Measurements from ENCODE around the gene ATXN7L2. TPM values are rescaled to one million over a fixed set of nuclear protein-coding genes. Genes with fewer than 3 reads are reported as not detected.

ATXN7L2 gene
- total RNA-seq, 2 experiments from 2014 or later = 7.0 to 7.6 TPM

DNA sequence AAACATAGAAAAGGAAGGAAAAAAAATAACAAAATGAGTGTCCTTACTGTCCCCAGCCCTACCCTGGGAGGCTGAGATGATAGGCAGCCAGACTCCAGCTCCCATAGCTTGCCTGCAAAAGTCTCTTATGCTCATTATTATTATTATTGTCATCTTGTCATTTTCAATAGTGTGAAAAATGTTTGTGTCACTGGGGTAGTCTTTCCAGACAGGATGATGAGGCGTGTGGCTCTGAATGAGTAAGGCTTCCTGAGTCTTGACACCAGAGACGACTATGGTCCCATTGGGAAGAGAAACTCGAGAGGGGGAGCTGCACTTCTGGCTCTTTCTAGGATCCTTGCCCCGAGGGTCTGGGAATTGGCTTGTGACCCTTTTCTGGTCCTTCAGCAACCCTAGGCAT, 9.1 kb downstream of the ATXN7L2 start:
- CTCF ChIA-PET = interaction anchor here (0.7 to 25.9 kb wide), 12 partner anchors 7 to 269 kb away, joined by 3 to 779 read pairs (median 6); partner anchors contain the start of genes AMIGO1, ATXN7L2, GNAI3 and GPR61
- DNase-seq = no peak
- peaks cover 36% of the 10 kb centered on the region for H3K4me1 Mint-ChIP-seq
- H3K9me3 Mint-ChIP-seq = no peaks in the 10 kb centered on the region
- no peak overlapping the region for H3K4me3 Mint-ChIP-seq
- peaks cover 28% of the 10 kb centered on the region for H3K36me3 Mint-ChIP-seq (ENCODE audit: low read depth)
- no peaks in the 10 kb centered on the region for H3K27me3 Mint-ChIP-seq
- no peak overlapping the region for H3K27ac Mint-ChIP-seq
- POLR2A ChIA-PET = interaction anchor here (1.1 to 8.1 kb wide), 8 partner anchors 9 to 67 kb away, joined by 3 to 64 read pairs (median 15); partner anchors contain the start of genes ATXN7L2, GNAI3 and PSMA5

DNA sequence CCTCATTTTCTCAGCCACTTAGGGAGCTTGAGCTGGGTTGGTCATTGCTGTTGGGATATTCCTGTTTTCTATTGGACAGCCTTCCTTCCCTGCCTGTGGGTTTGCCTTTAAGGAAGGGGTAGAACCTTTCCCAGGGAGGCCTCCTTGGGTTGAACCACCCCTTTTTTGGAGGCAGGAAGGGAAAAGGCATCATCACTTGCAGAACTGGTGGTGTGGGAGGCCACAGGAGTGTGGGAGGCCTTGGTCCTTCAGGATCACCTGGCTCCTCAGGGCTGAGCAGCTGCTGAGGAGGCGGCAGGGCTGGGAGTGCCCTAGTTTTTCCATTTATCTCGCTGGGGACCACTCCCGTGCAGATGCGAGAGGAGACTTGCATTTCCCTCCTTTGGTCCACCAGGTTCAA, 9.5 kb downstream of the ATXN7L2 start:
- no peaks in the 10 kb centered on the region for H3K27me3 Mint-ChIP-seq
- H3K27ac Mint-ChIP-seq = no peak overlapping the region
- H3K36me3 Mint-ChIP-seq (ENCODE audit: low read depth) = peaks cover 31% of the 10 kb centered on the region
- no peak for DNase-seq
- no peaks in the 10 kb centered on the region for H3K9me3 Mint-ChIP-seq
- POLR2A ChIA-PET = interaction anchor here (1.1 to 8.1 kb wide), 10 partner anchors 9 to 147 kb away, joined by 3 to 64 read pairs (median 12); partner anchors contain the start of genes ATXN7L2, GNAI3 and PSMA5
- H3K4me1 Mint-ChIP-seq = peaks cover 39% of the 10 kb centered on the region
- CTCF ChIA-PET = interaction anchor here (0.6 to 25.9 kb wide), 15 partner anchors 9 to 687 kb away, joined by 3 to 779 read pairs (median 4); partner anchors contain the start of genes AMIGO1, ATXN7L2, GNAI3 and GPR61
- H3K4me3 Mint-ChIP-seq = peak overlapping the region; percentile 96

DNA sequence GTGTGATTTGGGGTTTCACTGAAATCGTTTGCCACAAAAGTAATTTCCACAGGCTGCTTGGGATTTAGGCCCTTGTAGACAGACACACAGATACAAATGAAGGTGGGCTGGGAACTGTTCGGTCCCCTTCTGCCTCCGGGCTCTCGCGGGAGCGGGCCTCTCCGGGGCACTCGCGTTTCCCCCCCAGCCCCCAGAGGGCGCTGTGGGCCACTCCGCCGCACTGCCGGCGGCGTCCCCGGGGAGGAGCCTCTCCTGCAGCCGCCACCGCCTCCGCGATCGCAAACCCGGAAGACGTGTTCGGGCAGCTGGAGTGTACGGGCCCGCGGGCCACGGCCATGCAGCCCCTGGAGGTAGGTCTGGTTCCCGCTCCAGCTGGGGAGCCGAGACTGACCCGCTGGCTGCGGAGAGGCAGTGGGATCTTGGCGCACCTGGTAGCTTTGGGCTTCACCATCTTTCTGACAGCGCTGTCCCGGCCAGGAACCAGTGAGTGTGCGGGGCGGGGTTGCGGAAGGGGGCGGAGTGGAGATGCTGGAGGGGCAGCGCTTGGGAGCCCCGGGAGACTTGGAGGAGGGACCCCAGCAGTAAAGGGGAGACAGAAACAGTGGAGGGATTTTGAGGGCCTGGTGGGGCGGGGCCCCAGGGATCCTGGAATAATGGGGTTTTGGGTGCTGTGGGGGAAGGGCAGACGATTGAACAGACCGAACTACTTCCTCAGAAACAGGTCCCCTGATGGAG, 10.3 kb downstream of the ATXN7L2 start, which contains the start of gene CYB561D1:
Gene CYB561D1, plus strand, starts transcription at position 290 of the 735 bp plus-strand sequence. Its CDS starts 46 bp downstream, at position 336.
- DNase-seq = peak; percentile 91

DNA sequence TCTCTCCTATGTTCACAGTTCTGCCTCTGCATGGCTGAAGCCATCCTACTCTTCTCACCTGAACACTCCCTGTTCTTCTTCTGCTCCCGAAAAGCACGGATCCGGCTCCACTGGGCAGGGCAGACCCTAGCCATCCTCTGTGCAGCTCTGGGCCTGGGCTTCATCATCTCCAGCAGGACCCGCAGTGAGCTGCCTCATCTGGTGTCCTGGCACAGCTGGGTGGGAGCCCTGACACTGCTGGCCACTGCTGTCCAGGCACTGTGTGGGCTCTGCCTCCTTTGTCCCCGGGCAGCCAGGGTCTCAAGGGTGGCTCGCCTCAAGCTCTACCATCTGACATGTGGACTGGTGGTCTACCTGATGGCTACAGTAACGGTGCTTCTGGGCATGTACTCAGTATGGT, 12.0 kb downstream of the ATXN7L2 start:
- peak overlapping the region; percentile 96 for H3K4me3 Mint-ChIP-seq
- H3K36me3 Mint-ChIP-seq (ENCODE audit: low read depth) = peaks cover 39% of the 10 kb centered on the region
- CTCF ChIA-PET = interaction anchor here (1.1 to 25.9 kb wide), 4 partner anchors 11 to 40 kb away, joined by 3 to 779 read pairs (median 95); partner anchors contain the start of genes AMIGO1, ATXN7L2 and GPR61
- POLR2A ChIA-PET = interaction anchor here (1.1 to 8.1 kb wide), 3 partner anchors 11 to 145 kb away, joined by 3 to 64 read pairs (median 6); partner anchors contain the start of genes ATXN7L2 and GNAI3
- peaks cover 60% of the 10 kb centered on the region for H3K4me1 Mint-ChIP-seq
- no peak overlapping the region for H3K27ac Mint-ChIP-seq
- no peak for DNase-seq
- no peaks in the 10 kb centered on the region for H3K9me3 Mint-ChIP-seq
- H3K27me3 Mint-ChIP-seq = no peaks in the 10 kb centered on the region

More for the DNA sequence above, 10.3 kb downstream of the ATXN7L2 start, which contains the start of gene CYB561D1:
- peak within 1 kb of the TSS; percentile 96 for H3K4me3 Mint-ChIP-seq
- ChIA-PET POLR2A (interaction anchor here (0.8 to 8.1 kb wide), 14 partner anchors 9 to 147 kb away, joined by 3 to 64 read pairs (median 6); partner anchors contain the start of genes ATXN7L2, GNAI3 and PSMA5), CTCF (interaction anchor here (0.6 to 25.9 kb wide), 23 partner anchors 10 to 687 kb away, joined by 3 to 779 read pairs (median 3); partner anchors contain the start of genes AMIGO1, ATXN7L2, GNAI3 and GPR61)
- no peaks in the 10 kb centered on the region for H3K9me3 Mint-ChIP-seq
- peaks cover 42% of the 10 kb centered on the region for H3K4me1 Mint-ChIP-seq
- no peaks in the 10 kb centered on the region for H3K27me3 Mint-ChIP-seq
- H3K27ac Mint-ChIP-seq = peak within 1 kb of the TSS; percentile 82
- H3K36me3 Mint-ChIP-seq (ENCODE audit: low read depth) = peaks cover 32% of the 10 kb centered on the region

DNA sequence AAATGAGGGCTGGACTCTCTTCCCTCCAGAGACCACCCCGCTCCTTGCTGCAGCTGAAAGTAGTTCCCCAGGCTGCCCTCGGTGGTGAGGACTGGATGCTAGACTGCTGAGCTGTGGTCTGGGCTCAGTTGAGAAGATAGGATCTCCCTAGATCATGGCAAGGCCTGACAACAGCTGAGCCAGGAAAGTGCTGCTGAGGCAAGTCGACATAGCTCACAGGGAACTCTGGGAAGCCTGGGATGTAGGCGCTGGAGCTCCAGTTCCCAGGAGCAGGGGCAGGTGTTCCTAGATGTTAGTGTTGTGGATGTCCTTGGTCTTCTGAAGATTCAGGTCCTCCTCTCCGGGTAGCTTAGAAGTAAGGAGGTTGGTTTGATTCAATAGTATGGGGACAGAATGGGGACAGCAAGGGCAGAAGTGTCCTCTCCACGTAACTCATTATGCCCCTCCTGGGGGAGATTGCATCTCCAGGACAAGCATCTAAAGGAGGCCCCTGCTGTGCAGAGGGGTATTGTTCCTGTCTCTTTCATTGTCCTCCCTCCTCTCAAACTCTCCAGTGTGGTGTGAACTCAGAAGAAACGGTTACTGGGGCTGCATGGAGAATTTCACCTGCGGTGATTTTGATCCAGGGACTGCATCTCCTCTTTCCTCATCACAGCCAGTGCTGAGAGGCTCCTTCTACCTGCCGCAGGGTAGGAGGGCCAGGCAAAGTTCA, 13.9 kb downstream of the ATXN7L2 start:
- peaks cover 42% of the 10 kb centered on the region for H3K36me3 Mint-ChIP-seq (ENCODE audit: low read depth)
- no peaks in the 10 kb centered on the region for H3K27me3 Mint-ChIP-seq
- POLR2A ChIA-PET = interaction anchor here (0.7 to 8.1 kb wide), 7 partner anchors 12 to 72 kb away, joined by 3 to 64 read pairs (median 4); partner anchors contain the start of genes AMIGO1 and ATXN7L2
- CTCF ChIA-PET = interaction anchor here (0.8 to 25.9 kb wide), 8 partner anchors 8 to 218 kb away, joined by 3 to 779 read pairs (median 4); partner anchors contain the start of genes AMIGO1, ATXN7L2, GPR61 and PSRC1
- no peak for DNase-seq
- no peak overlapping the region for H3K27ac Mint-ChIP-seq
- no peak overlapping the region for H3K4me3 Mint-ChIP-seq
- no peaks in the 10 kb centered on the region for H3K9me3 Mint-ChIP-seq
- H3K4me1 Mint-ChIP-seq = peaks cover 78% of the 10 kb centered on the region

DNA sequence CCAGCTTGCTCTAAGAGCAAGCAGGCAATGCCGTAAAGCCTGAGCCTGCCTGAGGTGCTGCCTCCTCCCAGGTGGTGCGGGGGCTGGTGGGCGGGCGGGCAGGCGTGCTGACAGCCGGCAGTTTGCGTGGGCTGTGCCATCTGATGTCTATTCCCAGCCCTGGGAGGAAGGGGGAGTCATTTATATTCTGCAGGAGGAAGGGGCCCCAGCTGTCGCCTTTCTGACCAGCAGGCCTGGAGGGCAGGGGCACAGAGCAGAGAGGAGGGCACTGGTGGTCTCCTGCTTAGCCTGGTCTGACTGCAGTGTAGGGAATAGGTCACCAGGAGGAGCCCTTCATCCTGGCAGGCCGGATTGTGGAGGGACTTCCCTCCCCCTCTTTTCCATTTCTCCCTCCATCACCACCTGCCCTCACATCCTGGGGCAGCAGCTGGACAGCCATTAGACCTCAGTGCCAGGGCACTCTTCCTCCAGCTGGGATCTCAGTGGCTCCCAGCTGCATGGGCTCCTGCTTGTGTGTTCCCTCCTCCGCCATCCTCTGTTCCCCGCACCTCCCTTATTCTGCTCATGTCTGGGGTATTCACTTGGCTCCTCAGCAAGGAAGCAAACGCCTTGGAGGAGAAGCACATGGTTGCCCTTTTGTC, 14.6 kb downstream of the ATXN7L2 start:
- no peak for DNase-seq

DNA sequence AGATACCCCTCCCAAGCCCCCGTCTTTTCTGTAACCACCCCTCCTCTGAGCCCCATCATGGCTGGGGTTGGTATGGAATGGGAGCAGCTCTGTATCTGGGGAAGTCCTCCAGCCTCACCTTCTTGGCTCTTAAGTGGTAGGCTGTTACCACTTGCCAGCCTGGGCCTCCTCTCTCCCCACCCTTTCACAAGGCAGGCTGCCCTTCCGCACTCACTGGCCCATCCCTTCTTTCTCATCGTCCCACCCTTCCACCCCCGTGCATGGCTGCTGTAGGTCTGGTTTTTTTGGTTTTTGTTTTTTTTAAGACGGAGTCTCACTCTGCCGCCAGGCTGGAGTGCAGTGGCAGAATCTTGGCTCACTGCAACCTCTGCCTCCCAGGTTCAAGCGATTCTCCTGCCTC, 15.4 kb downstream of the ATXN7L2 start:
- CTCF ChIA-PET = interaction anchor here (0.6 to 25.9 kb wide), 10 partner anchors 9 to 482 kb away, joined by 3 to 779 read pairs (median 4); partner anchors contain the start of genes ATXN7L2, GNAI3 and GPR61
- H3K27ac Mint-ChIP-seq = no peak overlapping the region
- DNase-seq = no peak
- peaks cover 87% of the 10 kb centered on the region for H3K4me1 Mint-ChIP-seq
- no peak overlapping the region for H3K4me3 Mint-ChIP-seq
- POLR2A ChIA-PET = interaction anchor here (1.6 to 8.1 kb wide), 3 partner anchors 15 to 49 kb away, joined by 5 to 64 read pairs (median 24); partner anchors contain the start of genes ATXN7L2 and GNAI3
- H3K36me3 Mint-ChIP-seq (ENCODE audit: low read depth) = peaks cover 41% of the 10 kb centered on the region
- no peaks in the 10 kb centered on the region for H3K27me3 Mint-ChIP-seq
- H3K9me3 Mint-ChIP-seq = no peaks in the 10 kb centered on the region

More for the DNA sequence above, 14.6 kb downstream of the ATXN7L2 start:
- Mint-ChIP-seq H3K27me3 (no peaks in the 10 kb centered on the region), H3K4me3 (no peak overlapping the region), H3K27ac (peak overlapping the region; percentile 3), H3K4me1 (peaks cover 82% of the 10 kb centered on the region), H3K36me3 (ENCODE audit: low read depth) (peaks cover 42% of the 10 kb centered on the region), H3K9me3 (no peaks in the 10 kb centered on the region)
- POLR2A ChIA-PET = interaction anchor here (0.7 to 8.1 kb wide), 5 partner anchors 14 to 73 kb away, joined by 4 to 64 read pairs (median 10); partner anchors contain the start of gene ATXN7L2
- CTCF ChIA-PET = interaction anchor here (0.7 to 25.9 kb wide), 11 partner anchors 8 to 481 kb away, joined by 3 to 779 read pairs (median 4); partner anchors contain the start of genes AMIGO1, ATXN7L2, GNAI3 and GPR61

DNA sequence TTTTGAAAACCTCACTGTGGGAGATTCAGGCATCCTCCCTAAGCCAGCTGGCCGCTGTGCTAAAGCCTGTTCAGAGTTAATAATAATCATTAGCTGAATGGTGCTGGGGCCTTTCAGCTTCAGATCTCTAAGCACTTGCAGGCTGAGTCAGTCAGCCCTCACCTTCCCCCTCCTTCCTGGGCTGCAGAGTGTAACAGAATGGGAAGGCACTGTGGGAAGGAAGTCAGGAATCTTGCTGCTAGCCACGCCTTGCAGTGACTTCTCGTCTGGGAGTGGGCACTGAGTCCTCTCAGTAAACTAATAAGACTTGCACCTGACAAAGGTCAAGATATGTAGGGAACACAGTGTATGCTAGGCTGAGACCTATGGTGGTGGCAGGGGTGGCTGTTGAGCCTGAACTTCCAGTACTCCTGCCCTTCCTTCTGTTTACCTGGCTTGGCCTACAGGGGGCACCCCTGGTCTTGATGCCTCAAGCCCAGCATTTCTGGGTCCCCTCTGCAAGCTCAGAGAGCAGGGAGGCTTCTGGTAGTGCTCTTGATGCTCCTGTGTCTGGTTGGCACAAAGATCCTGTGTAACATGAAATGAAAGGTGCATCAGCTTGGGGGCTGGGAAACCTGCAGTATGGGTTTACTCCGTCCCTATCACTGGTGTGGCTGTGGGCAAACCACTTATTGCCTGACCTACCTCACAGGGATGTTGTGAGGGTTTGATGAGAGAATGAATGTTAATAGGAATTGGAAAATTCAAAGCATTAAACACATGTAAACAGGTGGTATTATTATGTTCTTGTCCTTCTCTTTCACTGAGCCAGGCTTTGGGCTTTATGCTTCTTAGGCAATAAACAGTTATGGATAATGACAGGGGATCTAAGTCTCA, 16.2 kb downstream of the ATXN7L2 start:
- ChIA-PET CTCF (interaction anchor here (0.7 to 25.9 kb wide), 9 partner anchors 8 to 49 kb away, joined by 3 to 779 read pairs (median 3); partner anchors contain the start of genes GNAI3 and GPR61), POLR2A (interaction anchor here (1.0 to 3.9 kb wide), 6 partner anchors 11 to 75 kb away, joined by 3 to 25 read pairs (median 6); partner anchors contain the start of genes ATXN7L2 and GNAI3)
- H3K36me3 Mint-ChIP-seq (ENCODE audit: low read depth) = peaks cover 37% of the 10 kb centered on the region
- H3K4me3 Mint-ChIP-seq = no peak overlapping the region
- peak overlapping the region; percentile 47 for H3K27ac Mint-ChIP-seq
- H3K9me3 Mint-ChIP-seq = no peaks in the 10 kb centered on the region
- no peaks in the 10 kb centered on the region for H3K27me3 Mint-ChIP-seq
- peaks cover 85% of the 10 kb centered on the region for H3K4me1 Mint-ChIP-seq
- DNase-seq = peak; percentile 54

DNA sequence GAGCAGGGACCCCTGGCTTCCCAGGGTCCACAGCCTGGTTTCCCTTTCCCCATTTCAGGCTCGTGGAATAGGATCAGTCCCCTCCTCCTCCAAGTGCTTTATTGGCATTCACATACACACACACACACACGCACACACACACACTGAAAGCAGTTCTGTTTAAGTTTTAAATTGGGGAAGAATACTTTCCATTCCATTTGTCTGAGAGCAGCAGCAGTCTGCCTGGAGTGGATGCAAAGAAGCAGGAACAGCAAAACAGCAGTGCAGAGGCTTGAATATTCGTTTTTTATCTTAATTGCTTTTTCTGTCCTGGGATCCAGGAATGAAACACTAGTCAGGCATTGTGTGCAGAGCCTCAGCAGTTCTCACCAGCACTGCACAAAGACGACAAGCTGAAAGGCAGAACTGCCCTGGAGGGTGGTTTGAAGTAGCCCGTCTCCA, 17.3 kb downstream of the ATXN7L2 start:
- Mint-ChIP-seq H3K4me1 (peaks cover 79% of the 10 kb centered on the region), H3K36me3 (ENCODE audit: low read depth) (peaks cover 34% of the 10 kb centered on the region), H3K9me3 (no peaks in the 10 kb centered on the region), H3K4me3 (no peak overlapping the region), H3K27me3 (no peaks in the 10 kb centered on the region), H3K27ac (peak overlapping the region; percentile 84)
- CTCF ChIA-PET = interaction anchor here (1.4 to 25.9 kb wide), 3 partner anchors 9 to 34 kb away, joined by 3 to 779 read pairs (median 139); partner anchors contain the start of genes CYB561D1 and GPR61
- no peak for DNase-seq
- POLR2A ChIA-PET = interaction anchor here (1.0 to 3.9 kb wide), 5 partner anchors 10 to 76 kb away, joined by 3 to 25 read pairs (median 7); partner anchors contain the start of gene ATXN7L2

DNA sequence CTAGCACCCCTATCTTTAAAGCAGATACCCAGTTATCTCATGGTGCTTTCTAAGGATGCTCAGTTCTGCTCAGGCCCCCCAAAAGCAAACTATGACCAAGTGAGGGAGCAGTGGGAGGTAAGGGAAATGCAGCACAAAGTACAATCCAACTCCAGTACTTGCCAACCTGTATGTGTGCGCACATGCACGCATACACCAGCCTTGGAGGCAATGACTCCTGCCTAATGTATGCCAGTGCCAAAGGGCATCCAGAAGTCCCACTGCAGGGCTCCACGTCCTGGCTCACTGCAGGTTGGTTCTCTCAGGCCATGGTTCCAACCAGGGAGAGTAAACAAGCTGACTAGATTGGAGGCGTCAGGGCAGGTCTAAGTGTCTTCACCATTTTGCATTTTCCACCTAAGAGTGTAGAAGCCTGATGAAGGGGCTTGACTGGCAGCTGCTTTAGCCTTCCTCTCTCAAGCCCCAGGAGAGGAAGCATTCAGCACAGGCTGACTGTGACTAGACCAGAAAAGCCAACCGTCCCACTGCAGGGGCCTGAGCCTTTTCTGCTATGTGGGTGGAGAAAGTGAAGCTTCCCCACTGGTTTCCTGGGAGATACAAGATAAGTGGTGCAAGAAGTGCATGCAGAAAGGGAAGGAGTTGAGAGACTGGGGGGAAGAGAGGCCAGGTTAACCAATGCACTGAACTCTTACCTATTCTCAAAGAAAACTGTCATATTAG, 18.1 kb downstream of the ATXN7L2 start:
- DNase-seq = no peak
- peak overlapping the region; percentile 84 for H3K27ac Mint-ChIP-seq
- no peaks in the 10 kb centered on the region for H3K9me3 Mint-ChIP-seq
- ChIA-PET CTCF (interaction anchor here (0.7 to 25.9 kb wide), 5 partner anchors 10 to 483 kb away, joined by 3 to 779 read pairs (median 4); partner anchors contain the start of genes AHCYL1, CYB561D1, GPR61 and PSMA5), POLR2A (interaction anchor here (0.8 to 3.9 kb wide), 12 partner anchors 8 to 424 kb away, joined by 3 to 25 read pairs (median 5); partner anchors contain the start of genes ATXN7L2, CYB561D1 and GNAI3)
- H3K4me1 Mint-ChIP-seq = peaks cover 70% of the 10 kb centered on the region
- H3K27me3 Mint-ChIP-seq = no peaks in the 10 kb centered on the region
- H3K4me3 Mint-ChIP-seq = peak overlapping the region; percentile 2
- peaks cover 26% of the 10 kb centered on the region for H3K36me3 Mint-ChIP-seq (ENCODE audit: low read depth)
